Measurements from ENCODE around the gene MICAL3. TPM values are rescaled to one million over a fixed set of nuclear protein-coding genes. Genes with fewer than 3 reads are reported as not detected.
A peak's percentile ranks its signal among the peaks of the same experiment; 100 is the strongest.

Gene MICAL3
- total RNA-seq, 2 experiments from 2014 or later: 26.4 to 29.7 TPM

DNA sequence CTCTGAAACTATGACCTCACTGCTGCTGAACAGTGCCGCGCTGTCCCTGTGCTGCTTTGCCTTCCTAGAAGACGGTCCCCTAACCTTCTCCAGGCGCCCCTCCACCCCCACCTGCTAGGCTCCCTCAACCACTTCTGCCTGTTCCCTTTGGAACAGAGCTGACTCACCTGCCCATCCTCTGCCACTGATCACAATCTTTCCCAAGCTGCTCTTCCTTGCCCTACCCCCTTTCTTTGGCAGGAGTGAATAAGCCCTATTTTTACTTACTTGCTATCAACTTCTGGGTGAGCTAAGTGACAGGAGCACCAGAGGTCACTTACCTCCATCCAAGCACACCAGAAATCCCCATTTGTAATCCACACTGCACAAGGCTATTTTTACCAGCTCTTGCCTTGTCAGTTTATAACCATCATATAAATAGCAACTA, 134.1 kb downstream of the MICAL3 start:
- DNase-seq: no peak
- H3K9me3 Mint-ChIP-seq (ENCODE audit: insufficient read depth): no peaks in the 10 kb centered on the region
- H3K4me3 Mint-ChIP-seq: no peak overlapping the region
- CTCF ChIA-PET: interaction anchor here (0.9 to 1.7 kb wide), 3 partner anchors 60 to 186 kb away, joined by 3 to 5 read pairs (median 4); no protein-coding TSS in a partner anchor
- no peak for ATAC-seq
- H3K36me3 Mint-ChIP-seq (ENCODE audit: low read depth): peaks cover 12% of the 10 kb centered on the region
- POLR2A ChIA-PET: no interaction called here
- H3K27ac Mint-ChIP-seq: no peak overlapping the region
- H3K4me1 Mint-ChIP-seq (ENCODE audit: low read depth): no peaks in the 10 kb centered on the region
- H3K27me3 Mint-ChIP-seq (ENCODE audit: low read depth): no peaks in the 10 kb centered on the region

DNA sequence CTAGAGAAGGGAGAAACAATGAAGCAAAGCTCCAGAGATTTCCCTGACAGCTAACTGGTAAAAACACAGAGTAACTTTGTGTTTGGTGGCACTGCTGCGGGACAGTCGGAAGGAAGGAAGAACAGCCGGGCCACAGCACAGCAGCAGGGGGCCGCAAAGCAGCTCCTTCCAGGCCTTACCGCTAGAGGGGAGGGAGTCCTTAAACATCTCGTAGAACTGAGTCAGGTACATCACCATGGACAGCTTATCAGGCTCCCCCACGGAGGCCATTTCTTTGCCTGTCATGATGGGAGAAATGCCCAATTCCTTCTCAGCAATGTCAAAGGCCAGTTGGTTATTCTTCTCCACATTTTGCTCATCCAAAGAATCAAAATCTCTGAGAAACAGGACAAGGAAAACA, 135.5 kb downstream of the MICAL3 start:
- no peaks in the 10 kb centered on the region for H3K9me3 Mint-ChIP-seq (ENCODE audit: insufficient read depth)
- H3K4me3 Mint-ChIP-seq: no peak overlapping the region
- DNase-seq (no peak), ATAC-seq (no peak)
- ChIA-PET CTCF (interaction anchor here (1.0 to 1.7 kb wide), 4 partner anchors 29 to 187 kb away, joined by 3 to 5 read pairs (median 4); no protein-coding TSS in a partner anchor), POLR2A (no interaction called here)
- H3K27ac Mint-ChIP-seq: no peak overlapping the region
- peaks cover 12% of the 10 kb centered on the region for H3K36me3 Mint-ChIP-seq (ENCODE audit: low read depth)
- H3K4me1 Mint-ChIP-seq (ENCODE audit: low read depth): no peaks in the 10 kb centered on the region
- H3K27me3 Mint-ChIP-seq (ENCODE audit: low read depth): no peaks in the 10 kb centered on the region

DNA sequence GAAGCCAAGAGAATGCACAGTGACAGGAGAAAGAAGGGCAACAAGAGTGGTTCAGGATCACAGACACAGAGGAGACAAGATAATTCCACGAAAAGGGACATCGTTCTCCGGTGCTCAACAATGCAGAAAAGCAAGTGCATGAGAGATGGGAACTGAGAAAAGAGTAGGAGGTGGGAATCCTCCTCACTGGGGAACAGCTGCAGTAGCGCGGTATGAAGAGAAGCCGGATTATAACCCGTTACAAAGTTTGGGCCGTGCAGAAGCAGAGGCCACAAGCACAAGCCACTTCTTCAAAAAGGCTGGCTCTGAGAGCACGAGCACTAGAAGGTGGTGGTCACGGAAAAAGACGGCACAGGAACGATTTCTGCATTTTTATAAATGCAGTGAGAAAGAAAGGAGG, 135.9 kb downstream of the MICAL3 start:
- DNase-seq (no peak), ATAC-seq (no peak)
- ChIA-PET CTCF (interaction anchor here (1.0 to 1.7 kb wide), 3 partner anchors 30 to 130 kb away, joined by 3 to 4 read pairs (median 3); no protein-coding TSS in a partner anchor), POLR2A (no interaction called here)
- no peak overlapping the region for H3K4me3 Mint-ChIP-seq
- H3K4me1 Mint-ChIP-seq (ENCODE audit: low read depth): no peaks in the 10 kb centered on the region
- peaks cover 10% of the 10 kb centered on the region for H3K36me3 Mint-ChIP-seq (ENCODE audit: low read depth)
- no peaks in the 10 kb centered on the region for H3K9me3 Mint-ChIP-seq (ENCODE audit: insufficient read depth)
- no peak overlapping the region for H3K27ac Mint-ChIP-seq
- no peaks in the 10 kb centered on the region for H3K27me3 Mint-ChIP-seq (ENCODE audit: low read depth)

DNA sequence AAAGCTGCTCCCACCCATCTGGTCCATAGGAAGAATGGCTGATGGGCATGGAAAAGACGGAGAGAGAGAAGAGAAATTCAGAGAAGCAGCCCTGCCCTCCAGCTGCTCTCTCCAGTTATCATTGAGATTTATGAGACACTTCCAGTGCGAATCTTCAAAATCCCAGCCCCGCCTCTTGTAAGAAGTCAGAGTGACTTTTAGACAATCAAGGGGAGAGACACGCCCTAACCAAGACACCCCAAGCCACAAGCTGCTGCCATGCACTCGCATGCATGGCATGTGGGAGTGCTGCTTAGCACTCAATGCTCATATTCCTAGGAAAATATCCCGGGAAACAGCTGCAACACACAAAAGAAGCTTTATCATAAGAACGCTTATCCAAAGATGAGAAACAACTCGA, 139.5 kb downstream of the MICAL3 start:
- peaks cover 9% of the 10 kb centered on the region for H3K36me3 Mint-ChIP-seq (ENCODE audit: low read depth)
- CTCF ChIA-PET: no interaction called here

DNA sequence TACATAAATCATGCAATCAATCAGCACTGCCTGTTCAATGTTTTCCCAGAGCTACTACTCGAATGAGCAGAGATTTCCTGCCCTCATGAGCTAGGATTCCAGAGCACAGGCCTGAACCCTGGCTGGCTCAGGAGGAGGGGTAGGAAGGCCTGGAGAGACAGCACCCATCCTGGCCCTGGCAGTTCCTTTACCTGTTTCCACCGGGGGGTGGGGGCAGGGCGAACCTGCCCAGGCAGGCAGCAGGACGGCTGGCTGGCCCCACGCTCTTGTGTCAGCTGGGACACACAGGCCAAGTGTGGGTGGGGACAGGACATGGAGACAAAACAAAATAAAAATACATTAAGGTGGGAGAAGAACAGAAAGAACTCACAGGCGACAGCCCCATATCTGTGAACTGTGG, 140.3 kb downstream of the MICAL3 start:
- Mint-ChIP-seq H3K27me3 (ENCODE audit: low read depth) (no peaks in the 10 kb centered on the region), H3K4me1 (ENCODE audit: low read depth) (no peaks in the 10 kb centered on the region), H3K4me3 (no peak overlapping the region), H3K27ac (no peak overlapping the region), H3K36me3 (ENCODE audit: low read depth) (peaks cover 9% of the 10 kb centered on the region), H3K9me3 (ENCODE audit: insufficient read depth) (no peaks in the 10 kb centered on the region)
- ATAC-seq: no peak
- POLR2A ChIA-PET: no interaction called here
- CTCF ChIA-PET: no interaction called here
- DNase-seq: no peak

More for the DNA sequence above, 139.5 kb downstream of the MICAL3 start:
- Mint-ChIP-seq H3K4me1 (ENCODE audit: low read depth) (no peaks in the 10 kb centered on the region), H3K9me3 (ENCODE audit: insufficient read depth) (no peaks in the 10 kb centered on the region), H3K27ac (no peak overlapping the region), H3K4me3 (no peak overlapping the region), H3K27me3 (ENCODE audit: low read depth) (no peaks in the 10 kb centered on the region)
- POLR2A ChIA-PET: no interaction called here
- DNase-seq: no peak
- ATAC-seq: no peak

DNA sequence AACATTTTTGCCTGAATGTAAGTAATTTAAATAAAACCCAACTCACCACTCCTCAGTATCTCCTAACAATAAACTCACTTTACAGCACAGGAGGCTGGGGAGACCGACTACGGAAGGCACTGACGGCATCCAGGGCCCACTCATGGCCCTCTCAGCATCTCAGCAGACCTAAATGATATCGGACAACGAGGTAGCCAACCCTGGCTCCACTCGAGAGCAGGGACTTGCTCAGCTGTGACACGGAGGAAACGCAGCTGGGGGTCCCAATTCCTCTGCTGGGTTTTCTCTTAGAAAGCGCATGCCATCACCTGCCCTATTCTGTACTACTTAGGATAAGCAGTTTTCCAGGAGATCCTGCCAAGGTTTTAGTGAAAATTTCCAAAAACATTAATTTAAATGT, 141.0 kb downstream of the MICAL3 start:
- CTCF ChIA-PET: no interaction called here
- Mint-ChIP-seq H3K27ac (no peak overlapping the region), H3K4me3 (no peak overlapping the region), H3K4me1 (ENCODE audit: low read depth) (no peaks in the 10 kb centered on the region), H3K27me3 (ENCODE audit: low read depth) (no peaks in the 10 kb centered on the region), H3K9me3 (ENCODE audit: insufficient read depth) (no peaks in the 10 kb centered on the region), H3K36me3 (ENCODE audit: low read depth) (peaks cover 9% of the 10 kb centered on the region)
- no peak for ATAC-seq
- DNase-seq: no peak
- POLR2A ChIA-PET: no interaction called here

DNA sequence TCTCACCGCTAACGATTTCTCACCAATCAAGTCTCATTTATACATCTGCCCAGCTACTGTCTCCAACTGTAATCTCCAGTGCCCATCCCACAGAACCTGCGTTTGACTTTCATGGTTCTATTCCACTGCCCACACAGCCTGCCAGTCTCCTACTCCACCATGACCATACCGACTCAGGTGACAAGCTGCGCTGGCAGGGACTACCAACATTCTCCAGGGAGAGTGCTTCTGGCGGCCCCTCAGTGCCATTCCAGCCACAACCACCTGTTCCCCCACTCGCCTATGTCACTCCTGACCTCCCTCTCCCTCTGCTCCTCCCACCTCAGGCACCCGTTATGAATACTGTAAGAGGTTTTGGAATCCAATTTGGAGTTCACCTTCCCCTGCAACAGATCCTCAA, 141.6 kb downstream of the MICAL3 start:
- H3K4me3 Mint-ChIP-seq: no peak overlapping the region
- ATAC-seq (no peak), DNase-seq (no peak)
- H3K36me3 Mint-ChIP-seq (ENCODE audit: low read depth): peaks cover 9% of the 10 kb centered on the region
- H3K4me1 Mint-ChIP-seq (ENCODE audit: low read depth): no peaks in the 10 kb centered on the region
- H3K27ac Mint-ChIP-seq: no peak overlapping the region
- H3K9me3 Mint-ChIP-seq (ENCODE audit: insufficient read depth): no peaks in the 10 kb centered on the region
- H3K27me3 Mint-ChIP-seq (ENCODE audit: low read depth): no peaks in the 10 kb centered on the region
- ChIA-PET CTCF (interaction anchor here (1.3 kb wide), 1 partner anchor 193 kb away, joined by 3 read pairs; no protein-coding TSS in a partner anchor), POLR2A (no interaction called here)

DNA sequence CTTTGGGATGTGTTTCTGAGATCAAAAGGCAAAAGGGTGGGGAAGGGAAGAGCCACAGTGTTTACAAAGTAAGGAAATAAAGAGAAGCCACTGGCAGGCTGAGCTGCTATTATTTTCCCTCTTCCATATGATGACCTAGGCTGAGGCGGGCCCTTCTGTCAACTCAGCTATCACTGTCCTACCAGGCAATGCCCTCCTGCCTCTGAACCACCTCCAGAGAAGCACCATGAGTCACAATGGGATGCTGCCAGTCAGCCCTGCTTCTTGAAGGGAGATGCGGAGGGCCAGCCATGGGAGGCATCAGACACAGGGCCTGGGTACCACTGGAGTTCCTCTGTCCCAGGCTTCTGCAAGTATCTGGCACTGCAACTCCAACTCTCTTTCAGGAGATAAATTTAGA, 142.2 kb downstream of the MICAL3 start:
- H3K9me3 Mint-ChIP-seq (ENCODE audit: insufficient read depth): no peaks in the 10 kb centered on the region
- no peak for ATAC-seq
- H3K4me3 Mint-ChIP-seq: no peak overlapping the region
- CTCF ChIA-PET: interaction anchor here (1.3 kb wide), 1 partner anchor 194 kb away, joined by 3 read pairs; no protein-coding TSS in a partner anchor
- no peak for DNase-seq
- no peaks in the 10 kb centered on the region for H3K27me3 Mint-ChIP-seq (ENCODE audit: low read depth)
- H3K4me1 Mint-ChIP-seq (ENCODE audit: low read depth): no peaks in the 10 kb centered on the region
- H3K36me3 Mint-ChIP-seq (ENCODE audit: low read depth): peaks cover 9% of the 10 kb centered on the region
- POLR2A ChIA-PET: no interaction called here
- H3K27ac Mint-ChIP-seq: no peak overlapping the region

DNA sequence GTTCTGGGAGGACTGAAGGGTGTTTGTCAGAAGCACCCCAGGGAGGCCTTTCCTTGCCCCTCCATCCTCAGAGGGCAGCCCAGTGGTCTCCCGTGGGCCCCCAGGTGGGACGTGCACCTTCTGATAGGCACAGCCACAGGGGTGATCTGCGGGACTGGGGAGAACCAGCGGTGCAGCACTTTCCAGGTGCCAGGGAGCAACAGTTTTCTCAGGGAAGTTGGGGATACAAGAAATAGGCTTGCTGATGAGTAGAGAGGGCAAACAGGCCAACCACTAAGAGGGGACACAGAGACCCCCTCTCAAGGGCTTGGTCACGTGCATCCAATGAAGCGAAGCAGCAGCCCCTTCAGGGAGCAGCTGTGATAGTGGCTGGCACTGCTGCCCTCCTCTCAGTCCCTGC, 143.0 kb downstream of the MICAL3 start:
- no peak overlapping the region for H3K4me3 Mint-ChIP-seq
- H3K36me3 Mint-ChIP-seq (ENCODE audit: low read depth): peaks cover 7% of the 10 kb centered on the region
- ATAC-seq (no peak), DNase-seq (no peak)
- H3K27me3 Mint-ChIP-seq (ENCODE audit: low read depth): no peaks in the 10 kb centered on the region
- no peaks in the 10 kb centered on the region for H3K4me1 Mint-ChIP-seq (ENCODE audit: low read depth)
- no peaks in the 10 kb centered on the region for H3K9me3 Mint-ChIP-seq (ENCODE audit: insufficient read depth)
- no peak overlapping the region for H3K27ac Mint-ChIP-seq
- POLR2A ChIA-PET: no interaction called here
- CTCF ChIA-PET: no interaction called here

DNA sequence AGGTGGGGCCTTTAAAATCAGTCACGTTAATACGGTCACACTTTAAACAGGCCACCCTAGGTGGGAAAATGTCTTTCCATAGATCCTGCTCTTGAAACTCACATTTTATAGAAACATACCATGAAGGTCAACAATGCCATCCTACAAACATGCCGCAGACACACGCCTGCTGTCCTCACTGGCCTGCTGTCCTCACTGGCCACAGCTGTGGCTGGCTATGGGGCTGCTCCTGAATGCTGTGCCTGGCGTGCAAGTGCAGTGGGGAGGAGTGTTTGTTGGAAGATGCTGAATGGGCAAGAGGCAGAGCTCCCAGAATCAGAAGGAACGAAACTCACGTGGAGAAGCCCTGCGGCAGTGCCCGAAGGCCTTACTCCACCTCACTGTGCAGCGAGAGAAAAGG, 143.9 kb downstream of the MICAL3 start:
- ChIA-PET POLR2A (no interaction called here), CTCF (interaction anchor here (2.5 kb wide), 1 partner anchor 12 kb away, joined by 5 read pairs; no protein-coding TSS in a partner anchor)
- Mint-ChIP-seq H3K27me3 (ENCODE audit: low read depth) (no peaks in the 10 kb centered on the region), H3K4me1 (ENCODE audit: low read depth) (no peaks in the 10 kb centered on the region), H3K36me3 (ENCODE audit: low read depth) (peaks cover 4% of the 10 kb centered on the region), H3K27ac (peak overlapping the region; percentile 31), H3K9me3 (ENCODE audit: insufficient read depth) (no peaks in the 10 kb centered on the region), H3K4me3 (no peak overlapping the region)
- DNase-seq (no peak), ATAC-seq (no peak)

DNA sequence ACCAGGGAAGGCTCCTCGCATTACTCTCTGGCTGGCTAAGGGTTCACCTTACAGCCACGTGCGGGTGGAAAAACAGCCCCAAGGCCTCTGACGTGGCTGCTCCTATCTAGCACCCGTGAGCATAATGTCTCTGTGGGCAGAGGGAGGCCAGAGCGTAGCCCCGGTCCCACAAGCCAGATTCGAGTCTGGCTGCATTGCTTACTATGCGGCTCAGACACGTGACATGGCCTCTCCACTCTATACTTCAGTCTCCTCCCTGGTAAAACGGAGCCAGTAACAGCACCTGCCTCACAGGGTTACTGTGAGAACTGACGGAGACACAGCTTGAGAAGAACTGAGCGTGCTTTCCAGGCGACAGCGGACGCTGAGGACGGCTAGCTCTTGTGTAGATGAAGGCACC, 144.3 kb downstream of the MICAL3 start:
- H3K4me1 Mint-ChIP-seq (ENCODE audit: low read depth): no peaks in the 10 kb centered on the region
- H3K4me3 Mint-ChIP-seq: no peak overlapping the region
- no peaks in the 10 kb centered on the region for H3K27me3 Mint-ChIP-seq (ENCODE audit: low read depth)
- ChIA-PET CTCF (interaction anchor here (2.5 kb wide), 1 partner anchor 12 kb away, joined by 5 read pairs; no protein-coding TSS in a partner anchor), POLR2A (no interaction called here)
- no peak for DNase-seq
- peaks cover 1% of the 10 kb centered on the region for H3K36me3 Mint-ChIP-seq (ENCODE audit: low read depth)
- H3K27ac Mint-ChIP-seq: no peak overlapping the region
- no peak for ATAC-seq
- H3K9me3 Mint-ChIP-seq (ENCODE audit: insufficient read depth): no peaks in the 10 kb centered on the region

DNA sequence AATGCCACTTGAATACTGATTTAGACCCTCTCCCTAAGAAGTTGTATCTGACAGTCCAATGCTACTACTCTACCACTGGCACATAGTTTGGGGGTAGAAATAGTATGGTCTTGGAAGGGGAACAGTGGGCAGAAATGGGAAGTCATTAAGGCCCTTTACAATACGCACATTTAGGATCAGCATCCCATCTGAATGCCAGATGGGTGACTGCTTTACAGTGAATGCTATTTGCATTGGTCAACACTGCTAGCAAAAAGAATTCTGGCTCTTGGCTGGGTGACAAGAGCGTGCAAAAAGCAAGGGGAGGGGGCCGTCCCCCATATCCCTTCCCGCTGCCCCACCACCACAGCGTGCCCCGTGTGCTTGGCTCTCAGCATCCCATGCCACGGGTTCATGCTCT, 145.4 kb downstream of the MICAL3 start:
- Mint-ChIP-seq H3K4me1 (ENCODE audit: low read depth) (no peaks in the 10 kb centered on the region), H3K27ac (no peak overlapping the region), H3K9me3 (ENCODE audit: insufficient read depth) (no peaks in the 10 kb centered on the region), H3K36me3 (ENCODE audit: low read depth) (no peaks in the 10 kb centered on the region), H3K4me3 (no peak overlapping the region), H3K27me3 (ENCODE audit: low read depth) (no peaks in the 10 kb centered on the region)
- ChIA-PET POLR2A (no interaction called here), CTCF (interaction anchor here (2.5 kb wide), 1 partner anchor 14 kb away, joined by 5 read pairs; no protein-coding TSS in a partner anchor)
- ATAC-seq: no peak
- no peak for DNase-seq

DNA sequence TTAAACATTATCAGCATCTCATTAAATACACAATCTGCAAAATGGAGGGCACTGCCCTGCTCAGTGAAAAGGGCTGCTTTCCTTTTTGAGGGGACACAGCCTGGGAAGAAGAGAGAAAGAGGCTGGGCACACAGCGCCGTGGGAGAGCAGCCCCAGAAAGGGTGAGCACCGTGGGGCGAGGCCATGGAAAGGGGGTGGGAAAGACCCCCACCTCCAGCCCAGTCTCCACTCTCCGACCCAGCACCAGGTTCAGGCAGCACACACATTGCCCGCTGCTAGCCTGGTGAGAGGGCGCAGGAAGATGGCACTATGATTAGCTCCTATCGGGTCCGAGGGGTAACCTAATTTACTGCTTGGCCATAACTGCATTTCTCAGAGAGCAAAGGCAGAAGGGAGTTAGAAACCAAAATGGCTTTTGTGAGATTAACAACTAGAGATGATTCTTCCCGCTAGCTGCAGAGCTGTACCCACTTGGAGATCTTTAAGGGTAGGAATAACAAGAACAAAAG, 146.1 kb downstream of the MICAL3 start:
- CTCF ChIA-PET: interaction anchor here (0.6 to 2.5 kb wide), 2 partner anchors 14 to 147 kb away, joined by 3 to 5 read pairs; no protein-coding TSS in a partner anchor
- H3K9me3 Mint-ChIP-seq (ENCODE audit: insufficient read depth): no peaks in the 10 kb centered on the region
- POLR2A ChIA-PET: no interaction called here
- no peak for ATAC-seq
- DNase-seq: no peak
- no peaks in the 10 kb centered on the region for H3K36me3 Mint-ChIP-seq (ENCODE audit: low read depth)
- no peak overlapping the region for H3K4me3 Mint-ChIP-seq
- H3K4me1 Mint-ChIP-seq (ENCODE audit: low read depth): no peaks in the 10 kb centered on the region
- H3K27ac Mint-ChIP-seq: no peak overlapping the region
- H3K27me3 Mint-ChIP-seq (ENCODE audit: low read depth): no peaks in the 10 kb centered on the region

Measured in activated CD8-positive, alpha-beta T cell treated with anti-CD3 and anti-CD28 coated beads, Interleukin-2, amount 10 ng/mL, durations not matched to agents 7 days and 5 days (primary cell).